GM12878 (cell line): Measurements from ENCODE around the gene PDCD10. TPM values are rescaled to one million over a fixed set of nuclear protein-coding genes. Genes with fewer than 3 reads are reported as not detected.

Experiments
- CBFB ChIP-seq: IDR thresholded peaks from 2 replicates; pipeline ENCODE4 v1.6.1; 2016; ENCODE audit warnings: antibody characterized with exemption, low read depth
- ESRRA ChIP-seq: IDR thresholded peaks from 2 replicates; pipeline ENCODE4 v1.6.1; 2012; ENCODE audit warnings: mild to moderate bottlenecking, low read length, improper control_type of control experiment
- GATAD2B ChIP-seq: fragments of 450-650 bp; conservative IDR thresholded peaks from 2 replicates; pipeline ENCODE4 v1.6.1; 2017; ENCODE audit warnings: low read depth, mild to moderate bottlenecking, moderate library complexity
- IRF3 ChIP-seq: fragments of 450-650 bp; IDR thresholded peaks from 2 replicates; pipeline ENCODE4 v1.6.1; 2014; ENCODE audit warnings: mild to moderate bottlenecking
- KDM1A ChIP-seq: fragments of 200-600 bp; sonication (generic); IDR thresholded peaks from 2 replicates; pipeline ENCODE4 v1.6.1; 2016; ENCODE audit warnings: borderline replicate concordance
- MXI1 ChIP-seq: fragments of 150-350 bp; IDR thresholded peaks from 2 replicates; pipeline ENCODE4 v1.6.1; 2011; ENCODE audit warnings: low read depth, mild to moderate bottlenecking, inconsistent platforms, low read length, improper control_type of control experiment
- MYB ChIP-seq: fragments of 150-350 bp; IDR thresholded peaks from 2 replicates; pipeline ENCODE4 v1.6.1; 2014; ENCODE audit warnings: mild to moderate bottlenecking, low read depth, low read length, borderline replicate concordance
- MYC ChIP-seq: IDR thresholded peaks from 2 replicates; pipeline ENCODE4 v1.6.1; 2011; ENCODE audit warnings: mild to moderate bottlenecking, low read length, moderate library complexity, inconsistent platforms; ENCODE audit not compliant: insufficient read depth, insufficient replicate concordance, insufficient read length, severe bottlenecking
- NR2C1 ChIP-seq: fragments of 450-650 bp; IDR thresholded peaks from 2 replicates; pipeline ENCODE4 v1.6.1; 2017; ENCODE audit warnings: antibody characterized with exemption, mild to moderate bottlenecking, moderate library complexity
- NR2C2 ChIP-seq: IDR thresholded peaks from 2 replicates; pipeline ENCODE4 v1.6.1; 2011; ENCODE audit warnings: borderline replicate concordance, low read depth; ENCODE audit not compliant: control insufficient read depth, insufficient read length
- POU2F2 ChIP-seq: IDR thresholded peaks from 3 replicates; pipeline ENCODE4 v1.6.1; 2011; ENCODE audit warnings: low read depth, mild to moderate bottlenecking, low read length, borderline replicate concordance
- RAD51 ChIP-seq: fragments of 450-650 bp; IDR thresholded peaks from 2 replicates; pipeline ENCODE4 v1.6.1; 2016; ENCODE audit warnings: moderate library complexity, mild to moderate bottlenecking, inconsistent platforms
- SIN3A ChIP-seq: IDR thresholded peaks from 2 replicates; pipeline ENCODE4 v1.6.1; 2012; ENCODE audit warnings: low read depth, low read length, improper control_type of control experiment
- SKIL ChIP-seq: fragments of 450-650 bp; IDR thresholded peaks from 2 replicates; pipeline ENCODE4 v1.6.1; 2017; ENCODE audit warnings: mild to moderate bottlenecking, low read depth, inconsistent platforms; ENCODE audit not compliant: poor library complexity, severe bottlenecking
- SRF ChIP-seq, 2 experiments: IDR thresholded peaks; 2 replicates each; pipeline ENCODE4 v1.6.1; 2011; ENCODE audit warnings: low read depth in 2 of 2, low read length in 2 of 2, mild to moderate bottlenecking in 1 of 2, moderate library complexity in 1 of 2
- STAT1 ChIP-seq: fragments of 450-650 bp; conservative IDR thresholded peaks from 2 replicates; pipeline ENCODE4 v1.6.1; 2014; ENCODE audit warnings: antibody characterized with exemption, mild to moderate bottlenecking
- STAT3 ChIP-seq: IDR thresholded peaks from 2 replicates; pipeline ENCODE4 v1.6.1; 2011; ENCODE audit warnings: low read depth, low read length, improper control_type of control experiment
- TCF7 ChIP-seq: IDR thresholded peaks from 2 replicates; pipeline ENCODE4 v1.6.1; 2014; ENCODE audit warnings: antibody characterized with exemption, borderline replicate concordance
- USF1 ChIP-seq: IDR thresholded peaks from 2 replicates; pipeline ENCODE4 v1.6.1; 2011; ENCODE audit warnings: borderline replicate concordance, low read depth, mild to moderate bottlenecking, moderate library complexity, mixed read lengths, low read length; ENCODE audit not compliant: insufficient read depth; ENCODE audit errors: extremely low read length
- YBX1 ChIP-seq: fragments of 450-650 bp; IDR thresholded peaks from 2 replicates; pipeline ENCODE4 v1.6.1; 2016; ENCODE audit warnings: antibody characterized with exemption
- ZBTB11 ChIP-seq: fragments of 450-650 bp; formaldehyde crosslinking; IDR thresholded peaks from 2 replicates; pipeline ENCODE4 v1.5.0; 2022; ENCODE audit warnings: mild to moderate bottlenecking, missing genetic modification characterization
- ZNF217 ChIP-seq: fragments of 450-650 bp; IDR thresholded peaks from 2 replicates; pipeline ENCODE4 v1.6.1; 2017; ENCODE audit warnings: antibody characterized with exemption, mild to moderate bottlenecking
- ZNF384 ChIP-seq: IDR thresholded peaks from 2 replicates; pipeline ENCODE4 v1.6.1; 2012; ENCODE audit warnings: low read depth, mild to moderate bottlenecking, low read length, improper control_type of control experiment, borderline replicate concordance
- ZNF622 ChIP-seq: fragments of 450-650 bp; IDR thresholded peaks from 2 replicates; pipeline ENCODE4 v1.6.1; 2017; ENCODE audit warnings: mild to moderate bottlenecking, inconsistent platforms
- polyA plus RNA-seq, 11 experiments: library from polyadenylated mRNA; depleted of rRNA in 4 of 11; unstranded in 6 of 11; stranded (reverse) in 5 of 11; fragments of >200 nt; fragmentation: Nextera tagmentation in 4 of 11; fragmentation: Illumina TruSeq in 1 of 11; extraction: Ambion mirVana in 4 of 11; extraction: Trizol in 1 of 11; gene quantifications; 1 replicate in 1 of 11; 2 replicates in 10 of 11; pipeline versions ENCODE4 v1.2.1 to v1.2.3, GENCODE V29; 2011 to 2016; ENCODE audit warnings: inconsistent platforms in 2 of 11, missing spikeins in 2 of 11, low read depth in 1 of 11
- total RNA-seq, 4 experiments: library from RNA; depleted of rRNA in 3 of 4; stranded (reverse); fragments of >200 nt in 3 of 4; fragmentation: Illumina TruSeq in 1 of 4; extraction: Trizol in 1 of 4; gene quantifications; 2 replicates each; pipeline versions ENCODE4 v1.2.1 to v1.2.3, GENCODE V29; 2013 to 2021

PDCD10 gene
- total and polyA plus RNA-seq, 10 of the 15 experiments (the other 5 are each of a cell fraction or from before 2014, with no cell fraction given): 64.1 to 247 (median 125) TPM

GRCh38 chr3:167750272-167750971 lies 15.7 kb upstream of the PDCD10 start (continued):
- TF ChIP-seq TCF7: no peak
- no peak for TF ChIP-seq IRF3
- no peak for TF ChIP-seq SIN3A
- no peak for TF ChIP-seq YBX1
- TF ChIP-seq SRF (IDR thresholded peaks at IDR 0.05; ENCODE audit: low read depth in 2 of 2, low read length in 2 of 2): no peak
- TF ChIP-seq NR2C2: no peak
- TF ChIP-seq POU2F2: peak; percentile 40; the same call in 1 of the 3 replicates
- TF ChIP-seq ESRRA: no peak
- no peak for TF ChIP-seq STAT1
- TF ChIP-seq GATAD2B: no peak
- TF ChIP-seq MYC: no peak
- peak; percentile 99 for TF ChIP-seq RAD51
- peak; percentile 46 for TF ChIP-seq SKIL
- 0 out of 2 replicates have a peak, but pooled peaks have one; percentile 18 for TF ChIP-seq ZNF217
- no peak for TF ChIP-seq ZBTB11 (CRISPR knock-in tag)
- TF ChIP-seq MYB: no peak
- TF ChIP-seq USF1: peak; percentile 78
- 0 out of 2 replicates have a peak, but pooled peaks have one; percentile 21 for TF ChIP-seq MXI1
- TF ChIP-seq STAT3: no peak
- no peak for TF ChIP-seq ZNF622
- no peak for TF ChIP-seq KDM1A
- no peak for TF ChIP-seq CBFB
- no peak for TF ChIP-seq NR2C1
- no peak for TF ChIP-seq ZNF384
